Measurements from ENCODE around the gene CRAT.
A peak's percentile ranks its signal among the peaks of the same experiment; 100 is the strongest.
"Not testable (repeated sequence)": the region's sequence is repeated elsewhere in the genome, so short reads cannot be mapped to it uniquely, and the experiment has no call there.

The CRAT gene

DNA sequence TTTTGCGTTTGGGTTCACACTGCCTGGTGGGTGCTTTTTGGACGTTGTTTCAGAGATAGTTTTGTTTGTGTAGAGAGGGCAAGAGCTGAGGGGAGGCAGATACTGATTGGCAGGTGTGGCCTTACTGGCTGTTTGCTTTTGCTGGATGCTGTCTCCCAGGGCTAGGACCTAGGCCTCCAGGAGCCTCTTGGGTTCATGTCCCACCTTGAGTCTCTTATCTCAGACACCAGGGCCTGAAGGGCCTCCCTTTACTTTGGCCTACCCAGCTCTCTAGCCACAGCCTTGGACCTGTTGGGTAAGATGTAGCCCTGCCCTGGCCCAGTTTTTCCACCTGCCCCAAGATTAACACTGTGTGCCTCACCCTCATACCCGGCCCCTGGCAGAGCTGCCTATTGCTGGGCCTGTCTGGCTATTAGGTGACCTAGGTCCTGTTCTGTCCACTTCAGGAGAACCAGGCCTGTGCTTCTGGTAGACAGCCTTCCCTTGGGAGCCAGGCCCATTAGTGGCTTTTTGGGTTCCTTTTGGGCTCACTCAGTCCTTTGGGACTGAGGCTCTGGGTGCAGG is 14.0 kb upstream of the CRAT start:
- H3K4me3 ChIP-seq (ENCODE audit: low read depth, low read length): no peak overlapping the region

DNA sequence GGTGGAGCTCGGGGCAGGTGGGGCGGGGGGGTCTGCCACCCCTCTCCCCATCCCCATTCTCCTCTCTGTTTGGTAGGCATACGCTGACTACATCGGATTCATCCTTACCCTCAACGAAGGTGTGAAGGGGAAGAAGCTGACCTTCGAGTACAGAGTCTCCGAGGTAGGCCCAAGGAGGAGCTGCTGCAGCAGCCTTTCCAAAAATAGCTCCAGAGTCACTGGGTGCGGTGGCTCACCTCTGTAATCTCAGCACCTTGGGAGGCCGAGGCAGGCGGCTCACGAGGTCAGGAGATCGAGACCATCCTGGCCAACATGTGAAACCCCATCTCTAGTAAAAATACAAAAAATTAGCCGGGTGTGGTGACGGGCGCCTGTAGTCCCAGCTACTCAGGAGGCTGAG is 12.4 kb upstream of the CRAT start:
- not testable (repeated sequence) for H2AFZ ChIP-seq (ENCODE audit: low read length, unreplicated experiment); H3K79me2 ChIP-seq (ENCODE audit: control insufficient read depth, insufficient read depth, low read length, unreplicated experiment); H3K27me3 ChIP-seq (ENCODE audit: insufficient read depth, low read length); H3K4me3 ChIP-seq (ENCODE audit: low read depth, low read length); H3K27ac ChIP-seq (ENCODE audit: low read depth, low read length)
- H3K4me1 ChIP-seq (ENCODE audit: control insufficient read depth, insufficient read depth, low read length, unreplicated experiment): peaks cover 26% of the 10 kb centered on the region
- H3K36me3 ChIP-seq (ENCODE audit: insufficient read depth, low read length): peaks cover 12% of the 10 kb centered on the region; the same call in 1 of the 2 replicates

More for the DNA sequence above, 14.0 kb upstream of the CRAT start:
- H3K27ac ChIP-seq (ENCODE audit: low read depth, low read length): peak overlapping the region; percentile 49; the same call in 1 of the 2 replicates
- H3K27me3 ChIP-seq (ENCODE audit: insufficient read depth, low read length): no peaks in the 10 kb centered on the region
- H3K4me1 ChIP-seq (ENCODE audit: control insufficient read depth, insufficient read depth, low read length, unreplicated experiment): peaks cover 26% of the 10 kb centered on the region
- H3K79me2 ChIP-seq (ENCODE audit: control insufficient read depth, insufficient read depth, low read length, unreplicated experiment): peaks cover 4% of the 10 kb centered on the region
- no peak overlapping the region for H2AFZ ChIP-seq (ENCODE audit: low read length, unreplicated experiment)
- peaks cover 17% of the 10 kb centered on the region for H3K36me3 ChIP-seq (ENCODE audit: insufficient read depth, low read length)

DNA sequence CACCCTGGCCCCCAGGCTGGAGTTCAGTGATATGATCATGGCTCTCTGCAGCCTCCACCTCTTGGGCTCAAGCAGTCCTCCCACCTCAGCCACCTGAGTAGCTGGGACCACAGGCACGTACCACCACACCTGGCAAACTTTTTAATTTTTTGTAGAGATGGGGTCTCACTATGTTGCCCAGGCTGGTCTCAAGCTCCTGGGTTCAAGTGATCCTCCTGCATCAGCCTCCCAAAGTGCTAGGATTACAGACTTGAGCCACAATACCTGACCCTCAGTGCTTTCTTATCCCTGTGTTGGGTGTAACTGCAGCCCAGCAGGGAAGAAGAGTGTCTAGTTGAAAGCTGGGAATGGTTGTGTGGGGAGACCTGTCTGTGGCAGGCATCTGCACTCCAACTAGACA is 11.5 kb upstream of the CRAT start:
- Histone ChIP-seq H3K4me1 (ENCODE audit: control insufficient read depth, insufficient read depth, low read length, unreplicated experiment) (peaks cover 25% of the 10 kb centered on the region), H3K36me3 (ENCODE audit: insufficient read depth, low read length) (peaks cover 9% of the 10 kb centered on the region; the same call in 1 of the 2 replicates), H3K27me3 (ENCODE audit: insufficient read depth, low read length) (no peaks in the 10 kb centered on the region), H3K27ac (ENCODE audit: low read depth, low read length) (no peak overlapping the region), H3K4me3 (ENCODE audit: low read depth, low read length) (no peak overlapping the region), H3K79me2 (ENCODE audit: control insufficient read depth, insufficient read depth, low read length, unreplicated experiment) (peaks cover 10% of the 10 kb centered on the region), H2AFZ (ENCODE audit: low read length, unreplicated experiment) (no peak overlapping the region)

DNA sequence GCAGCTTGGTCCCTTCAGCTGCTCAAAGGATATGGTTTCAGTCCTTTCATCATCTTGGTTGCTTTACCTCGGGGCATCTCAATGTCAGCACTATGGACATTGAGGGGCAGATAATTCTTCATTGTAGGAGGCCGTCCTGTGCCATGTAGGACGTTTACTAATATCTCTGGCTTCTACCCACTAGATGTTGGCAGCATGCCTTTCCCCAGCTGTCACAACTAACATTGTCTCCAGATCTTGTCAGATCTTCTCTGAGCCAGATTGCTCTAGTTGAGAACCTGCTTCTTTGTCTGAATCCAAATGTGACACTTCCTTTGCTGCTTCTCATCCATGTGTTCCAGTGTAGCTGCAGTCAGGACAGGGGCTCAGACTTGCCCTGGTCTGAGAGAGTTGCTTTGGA is 10.9 kb upstream of the CRAT start:
- Histone ChIP-seq H2AFZ (ENCODE audit: low read length, unreplicated experiment) (no peak overlapping the region), H3K27ac (ENCODE audit: low read depth, low read length) (peak overlapping the region; percentile 35; the same call in 1 of the 2 replicates), H3K4me3 (ENCODE audit: low read depth, low read length) (no peak overlapping the region), H3K36me3 (ENCODE audit: insufficient read depth, low read length) (peaks cover 9% of the 10 kb centered on the region; the same call in 1 of the 2 replicates), H3K4me1 (ENCODE audit: control insufficient read depth, insufficient read depth, low read length, unreplicated experiment) (peaks cover 18% of the 10 kb centered on the region), H3K27me3 (ENCODE audit: insufficient read depth, low read length) (no peaks in the 10 kb centered on the region), H3K79me2 (ENCODE audit: control insufficient read depth, insufficient read depth, low read length, unreplicated experiment) (peaks cover 16% of the 10 kb centered on the region)

DNA sequence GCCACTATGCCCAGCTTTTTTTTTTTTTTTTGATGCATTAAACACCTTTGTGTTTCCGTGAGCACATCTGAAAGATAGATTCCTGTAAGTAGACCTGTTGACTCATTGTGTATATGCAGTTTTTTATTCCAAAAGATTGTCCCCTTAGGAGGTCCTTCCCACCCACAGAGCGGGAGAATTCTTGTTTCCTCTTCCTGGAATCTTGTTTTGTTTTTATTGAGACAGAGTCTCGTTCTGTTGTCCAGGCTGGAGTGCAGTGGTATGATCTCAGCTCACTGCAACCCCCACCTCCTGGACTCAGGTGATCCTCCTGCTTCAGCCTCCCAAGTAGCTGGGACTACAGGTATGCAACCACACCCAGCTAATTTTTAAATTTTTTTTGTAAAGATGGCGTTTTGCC is 8.2 kb upstream of the CRAT start:
- no peaks in the 10 kb centered on the region for H3K27me3 ChIP-seq (ENCODE audit: insufficient read depth, low read length)
- peaks cover 6% of the 10 kb centered on the region; the same call in 1 of the 2 replicates for H3K36me3 ChIP-seq (ENCODE audit: insufficient read depth, low read length)
- H3K27ac ChIP-seq (ENCODE audit: low read depth, low read length): no peak overlapping the region
- peaks cover 30% of the 10 kb centered on the region for H3K79me2 ChIP-seq (ENCODE audit: control insufficient read depth, insufficient read depth, low read length, unreplicated experiment)
- H3K4me1 ChIP-seq (ENCODE audit: control insufficient read depth, insufficient read depth, low read length, unreplicated experiment): peaks cover 3% of the 10 kb centered on the region
- no peak overlapping the region for H3K4me3 ChIP-seq (ENCODE audit: low read depth, low read length)
- H2AFZ ChIP-seq (ENCODE audit: low read length, unreplicated experiment): no peak overlapping the region

DNA sequence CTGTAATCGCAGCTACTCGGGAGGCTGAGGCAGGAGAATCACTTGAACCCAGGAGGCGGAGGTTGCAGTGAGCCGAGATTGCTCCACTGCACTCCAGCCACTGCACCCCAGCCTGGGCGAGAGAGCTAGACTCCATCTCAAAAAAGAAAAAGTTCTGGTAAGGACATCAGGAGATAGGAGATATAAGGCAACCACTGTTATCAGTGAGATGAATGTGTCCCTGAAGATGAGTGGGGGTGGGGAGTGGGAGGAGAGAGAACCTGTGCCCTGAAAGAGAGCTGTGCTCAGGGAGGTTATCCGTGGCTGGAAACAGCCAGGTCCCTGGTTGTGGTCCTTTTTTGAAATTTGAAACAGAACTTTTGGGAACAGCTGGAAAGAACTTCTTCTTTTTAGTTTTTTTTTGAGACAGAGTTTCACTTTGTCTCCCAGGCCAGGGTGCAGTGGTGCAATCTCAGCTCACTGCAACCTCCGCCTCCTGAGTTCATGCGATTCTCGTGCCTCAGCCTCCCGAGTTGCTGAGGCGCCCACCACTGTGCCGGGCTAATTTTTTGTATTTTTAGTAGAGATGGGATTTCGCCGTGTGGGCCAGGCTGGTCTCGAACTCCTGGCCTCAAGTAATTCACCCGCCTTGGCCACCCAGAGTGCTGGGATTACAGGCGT is 3.2 kb upstream of the CRAT start:
- Histone ChIP-seq H3K27ac (ENCODE audit: low read depth, low read length) (no peak overlapping the region), H3K4me1 (ENCODE audit: control insufficient read depth, insufficient read depth, low read length, unreplicated experiment) (peaks cover 8% of the 10 kb centered on the region), H3K4me3 (ENCODE audit: low read depth, low read length) (no peak overlapping the region), H2AFZ (ENCODE audit: low read length, unreplicated experiment) (no peak overlapping the region), H3K79me2 (ENCODE audit: control insufficient read depth, insufficient read depth, low read length, unreplicated experiment) (peaks cover 55% of the 10 kb centered on the region), H3K27me3 (ENCODE audit: insufficient read depth, low read length) (no peaks in the 10 kb centered on the region), H3K36me3 (ENCODE audit: insufficient read depth, low read length) (no peaks in the 10 kb centered on the region)

DNA sequence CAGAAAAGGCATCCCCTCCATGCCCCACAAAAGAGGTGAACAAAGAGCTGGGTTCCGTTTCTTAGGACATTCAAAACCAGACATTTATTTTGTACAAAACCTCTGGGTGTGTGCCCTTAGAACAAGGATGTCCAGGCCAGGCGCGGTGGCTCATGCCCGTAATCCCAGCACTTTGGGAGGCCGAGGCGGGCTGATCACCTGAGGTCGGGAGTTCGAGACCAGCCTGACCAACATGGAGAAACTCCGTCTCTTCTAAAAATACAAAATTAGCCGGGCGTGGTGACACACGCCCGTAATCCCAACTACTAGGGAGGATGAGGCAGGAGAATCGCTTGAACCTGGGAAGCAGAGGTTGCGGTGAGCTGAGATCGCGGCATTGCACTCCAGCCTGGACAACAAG is 1.9 kb upstream of the CRAT start:
- not testable (repeated sequence) for H3K4me1 ChIP-seq (ENCODE audit: control insufficient read depth, insufficient read depth, low read length, unreplicated experiment); H3K36me3 ChIP-seq (ENCODE audit: insufficient read depth, low read length); H3K27me3 ChIP-seq (ENCODE audit: insufficient read depth, low read length); H3K27ac ChIP-seq (ENCODE audit: low read depth, low read length)
- Histone ChIP-seq H2AFZ (ENCODE audit: low read length, unreplicated experiment) (peak overlapping the region; percentile 8), H3K79me2 (ENCODE audit: control insufficient read depth, insufficient read depth, low read length, unreplicated experiment) (peaks cover 56% of the 10 kb centered on the region), H3K4me3 (ENCODE audit: low read depth, low read length) (peak overlapping the region; percentile 100)

DNA sequence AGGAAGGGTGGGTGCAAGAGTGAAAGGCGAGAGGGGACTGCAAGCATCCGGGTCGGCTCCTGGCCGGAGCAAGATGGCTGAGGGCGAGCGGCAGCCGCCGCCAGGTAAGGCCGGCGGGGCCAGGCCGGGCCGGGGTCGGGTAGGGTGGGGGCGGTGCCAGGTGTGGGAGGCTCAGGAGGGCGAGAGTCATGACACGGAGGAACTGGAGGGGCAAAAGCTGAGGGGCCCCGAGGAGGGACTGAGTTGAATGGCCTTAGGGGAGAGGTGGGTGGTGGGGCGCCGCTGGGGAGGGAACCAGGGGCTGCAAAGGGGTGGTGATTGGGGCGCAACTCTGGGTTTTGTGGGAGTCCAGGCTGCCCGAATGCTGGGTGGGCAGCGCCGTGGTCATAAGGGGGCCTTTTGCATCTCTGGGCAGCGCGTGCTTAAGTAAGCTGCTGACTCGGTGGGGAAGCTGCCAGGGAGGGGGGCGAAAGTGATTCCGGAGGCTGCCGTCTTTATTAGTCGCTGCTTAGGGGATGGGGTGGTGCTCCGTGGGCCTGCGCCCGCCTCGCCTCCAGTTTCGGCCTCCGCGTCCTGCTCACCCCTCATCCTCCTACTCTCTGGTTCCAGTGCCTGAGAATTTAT is 1.0 kb upstream of the CRAT start:
- Histone ChIP-seq H3K4me3 (ENCODE audit: low read depth, low read length) (peak overlapping the region; percentile 100), H3K4me1 (ENCODE audit: control insufficient read depth, insufficient read depth, low read length, unreplicated experiment) (peaks cover 9% of the 10 kb centered on the region), H2AFZ (ENCODE audit: low read length, unreplicated experiment) (peak overlapping the region; percentile 95), H3K79me2 (ENCODE audit: control insufficient read depth, insufficient read depth, low read length, unreplicated experiment) (peaks cover 49% of the 10 kb centered on the region), H3K27ac (ENCODE audit: low read depth, low read length) (peak overlapping the region; percentile 91), H3K27me3 (ENCODE audit: insufficient read depth, low read length) (no peaks in the 10 kb centered on the region), H3K36me3 (ENCODE audit: insufficient read depth, low read length) (no peaks in the 10 kb centered on the region)

DNA sequence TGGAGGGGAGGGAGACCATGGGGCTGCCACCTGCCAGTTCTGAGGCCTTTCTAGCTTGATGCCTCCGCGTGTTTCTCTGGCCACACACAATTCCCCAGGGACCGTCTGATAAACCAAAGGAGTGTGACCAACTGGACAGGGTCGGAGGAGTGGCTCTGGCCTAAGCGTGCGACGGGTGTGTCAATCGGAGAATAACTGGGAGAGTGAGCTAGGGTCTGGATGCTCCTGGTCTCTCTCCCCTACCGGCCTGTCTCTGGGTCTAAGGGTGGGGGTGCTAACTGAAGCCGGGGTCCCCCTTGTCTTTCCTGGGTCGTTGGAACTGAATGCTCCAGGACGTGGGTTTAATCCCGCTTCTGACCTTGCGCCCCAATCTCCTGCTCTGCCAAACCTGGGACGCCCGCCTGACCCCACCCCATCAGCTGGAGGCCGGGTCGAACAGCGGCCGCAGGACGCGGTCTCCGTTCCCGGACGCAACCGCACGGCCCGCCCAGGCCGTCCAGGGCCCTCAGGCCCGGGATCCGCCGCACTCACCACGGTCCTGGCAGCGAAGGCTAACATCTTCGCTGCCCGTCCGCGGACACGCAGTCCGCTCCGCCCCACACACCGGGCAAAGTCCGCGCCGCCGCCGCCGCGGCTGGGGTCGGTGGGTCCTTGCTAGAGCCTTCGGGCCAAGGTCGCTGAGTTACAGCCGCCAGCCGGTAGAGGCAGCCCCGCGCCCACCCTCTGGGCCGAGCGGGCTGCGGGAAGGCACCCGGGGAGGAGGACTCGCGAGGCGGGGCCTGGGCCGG is 447 bp downstream of the CRAT start:
- H3K4me1 ChIP-seq (ENCODE audit: control insufficient read depth, insufficient read depth, low read length, unreplicated experiment): peaks cover 9% of the 10 kb centered on the region
- H2AFZ ChIP-seq (ENCODE audit: low read length, unreplicated experiment): peak overlapping the region; percentile 99
- peak overlapping the region; percentile 100 for H3K4me3 ChIP-seq (ENCODE audit: low read depth, low read length)
- H3K36me3 ChIP-seq (ENCODE audit: insufficient read depth, low read length): no peaks in the 10 kb centered on the region
- H3K27me3 ChIP-seq (ENCODE audit: insufficient read depth, low read length): no peaks in the 10 kb centered on the region
- peak overlapping the region; percentile 58; the same call in 1 of the 2 replicates for H3K27ac ChIP-seq (ENCODE audit: low read depth, low read length)
- H3K79me2 ChIP-seq (ENCODE audit: control insufficient read depth, insufficient read depth, low read length, unreplicated experiment): peaks cover 42% of the 10 kb centered on the region

DNA sequence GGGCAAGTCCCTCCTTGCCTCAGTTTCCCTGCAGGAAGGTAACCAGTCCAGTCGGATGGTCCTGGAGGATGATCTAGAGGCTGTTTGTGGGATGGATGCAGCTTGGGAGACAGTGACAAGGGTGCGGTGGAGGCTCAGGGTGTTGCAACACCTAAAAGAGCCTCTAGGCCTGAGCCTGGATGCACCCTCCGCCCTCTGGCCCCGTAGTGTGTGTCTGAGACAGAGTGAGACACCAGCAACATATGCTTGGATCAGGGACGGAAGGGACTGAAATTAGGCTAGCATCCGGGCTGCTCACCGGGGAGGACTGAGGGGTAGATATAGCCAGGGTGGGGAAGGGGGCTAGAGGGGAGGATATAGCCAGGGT is 1.1 kb downstream of the CRAT start:
- Histone ChIP-seq H3K36me3 (ENCODE audit: insufficient read depth, low read length) (no peaks in the 10 kb centered on the region), H3K4me1 (ENCODE audit: control insufficient read depth, insufficient read depth, low read length, unreplicated experiment) (peaks cover 9% of the 10 kb centered on the region), H2AFZ (ENCODE audit: low read length, unreplicated experiment) (no peak overlapping the region), H3K27me3 (ENCODE audit: insufficient read depth, low read length) (no peaks in the 10 kb centered on the region), H3K27ac (ENCODE audit: low read depth, low read length) (no peak overlapping the region), H3K4me3 (ENCODE audit: low read depth, low read length) (peak overlapping the region; percentile 100), H3K79me2 (ENCODE audit: control insufficient read depth, insufficient read depth, low read length, unreplicated experiment) (peaks cover 38% of the 10 kb centered on the region)
